Midbrain (tissue), 1 donor: ENCODE results near the gene ETFDH.
"Not testable (repeated sequence)": the region's sequence is repeated elsewhere in the genome, so short reads cannot be mapped to it uniquely, and the experiment has no call there.

ENCODE experiments used
- DNase-seq: peaks from one replicate; lab custom pipeline; 2025; lab: John Stamatoyannopoulos, UW

Gene ETFDH

GRCh38 chr4:158754385-158755180 lies 82.5 kb downstream of the ETFDH start:
- no peak for DNase-seq

- DNase-seq = not testable (repeated sequence)
Measured at GRCh38 chr4:158755819-158756218, 83.7 kb downstream of the ETFDH start.

DNA sequence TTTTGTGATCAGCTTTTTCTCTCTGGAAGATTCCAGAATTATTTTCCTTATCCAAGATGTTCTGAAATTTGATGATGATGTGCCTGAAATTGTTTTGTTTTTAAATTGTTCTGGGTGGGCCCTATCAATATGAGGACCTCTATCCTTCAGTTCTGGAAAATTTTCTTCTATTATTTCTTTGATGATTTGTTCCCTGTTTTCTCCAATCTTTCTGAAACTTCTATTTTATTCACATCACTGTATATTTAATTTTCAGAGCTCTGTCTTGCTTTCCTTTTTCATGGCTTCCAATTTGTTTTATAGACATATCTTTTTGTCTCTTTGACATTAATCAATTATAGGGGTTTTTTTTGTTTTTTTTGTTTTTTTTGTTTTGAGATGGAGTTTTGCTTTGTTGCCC lies 84.5 kb downstream of the ETFDH start:
- DNase-seq = no peak

DNA sequence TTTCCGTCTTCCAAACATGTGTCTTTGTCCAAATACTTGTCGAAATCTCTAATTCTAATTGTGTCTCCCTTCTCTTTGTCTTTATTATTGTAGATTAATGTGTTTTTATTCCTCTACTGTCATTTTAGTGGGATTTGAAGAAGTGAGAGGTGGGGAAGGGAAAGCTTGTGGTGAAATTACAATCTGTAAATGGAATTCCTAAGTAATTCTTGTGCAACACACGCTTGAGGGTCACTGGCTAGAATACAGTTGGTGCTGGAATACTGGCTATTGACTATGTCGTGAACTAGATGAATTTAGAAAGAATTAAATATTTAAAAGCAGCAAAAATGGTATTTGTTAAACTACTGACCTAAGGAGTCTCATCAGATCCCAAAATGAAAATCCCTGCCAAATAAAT lies 86.0 kb downstream of the ETFDH start:
- DNase-seq = no peak

DNA sequence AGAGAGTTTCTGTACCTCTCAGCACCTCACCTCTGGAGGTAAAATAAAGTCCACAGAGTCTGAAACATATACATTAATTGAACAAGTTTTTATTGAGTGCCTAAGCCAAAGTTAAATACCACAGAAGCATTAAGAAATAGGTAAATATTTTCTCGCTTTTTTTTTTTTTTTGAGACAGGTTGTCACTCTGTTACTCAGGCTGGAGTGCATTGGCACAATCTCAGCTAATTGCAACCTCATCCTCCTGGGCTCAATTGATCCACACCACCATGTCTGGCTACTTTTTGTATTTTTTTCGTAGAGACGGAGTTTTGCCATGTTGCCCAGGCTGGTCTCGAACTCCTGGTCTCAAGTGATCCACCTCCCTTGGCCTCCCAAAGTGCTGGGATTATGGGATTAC lies 86.6 kb downstream of the ETFDH start:
- DNase-seq = no peak
